ENCODE results near the gene APBB2. TPM values are rescaled to one million over a fixed set of nuclear protein-coding genes. Genes with fewer than 3 reads are reported as not detected.

Gene APBB2
- total and polyA plus RNA-seq, 2 of the 8 experiments (the other 6 are each of a cell fraction or from before 2014, with no cell fraction given) = 58.7 to 59.4 TPM

- TF ChIP-seq CHD1 (IDR thresholded peaks at IDR 0.05; ENCODE audit: low read depth, low read length) = no peak
Observed at GRCh38 chr4:41039317-41039716, 175.0 kb downstream of the APBB2 start (continued).

Measured in H1 (cell line).